GM12891 (cell line): Measurements from ENCODE around the gene RASA3.

ENCODE experiments used
- POLR2A ChIP-seq: IDR thresholded peaks from 2 replicates; pipeline ENCODE4 v1.6.1; 2011; ENCODE audit warnings: low read depth, low read length, control low read depth
- POLR2AphosphoS5 ChIP-seq: IDR thresholded peaks from 2 replicates; pipeline ENCODE4 v1.6.1; 2011; ENCODE audit warnings: low read depth, low read length, control low read depth
- POU2F2 ChIP-seq: IDR thresholded peaks from 2 replicates; pipeline ENCODE4 v1.6.1; 2011; ENCODE audit warnings: low read depth, mild to moderate bottlenecking, control low read depth, low read length, moderate library complexity
- SPI1 ChIP-seq: IDR thresholded peaks from 2 replicates; pipeline ENCODE4 v1.6.1; 2011; ENCODE audit warnings: low read depth, low read length, control low read depth
- TAF1 ChIP-seq: IDR thresholded peaks from 2 replicates; pipeline ENCODE4 v1.6.1; 2011; ENCODE audit warnings: low read depth, low read length, control low read depth

- TF ChIP-seq POLR2A (no peak), SPI1 (no peak), POLR2AphosphoS5 (no peak), TAF1 (no peak), POU2F2 (no peak)
Measured at GRCh38 chr13:113996081-113996911, 136.1 kb downstream of the RASA3 start.
